HEK293T (cell line): ENCODE data around the gene CDH12.
A peak's percentile ranks its signal among the peaks of the same experiment; 100 is the strongest.

Experiments used
- CTCF ChIA-PET: fragments of 350-600 bp; formaldehyde crosslinking; extraction: SDS; loops from one replicate; lab custom pipeline; 2021; ENCODE audit warnings: antibody characterized with exemption, inconsistent platforms; lab: Yijun Ruan, JAX
- POLR2A ChIA-PET: fragments of 350-600 bp; formaldehyde crosslinking; extraction: SDS; loops from one replicate; lab custom pipeline; 2020; ENCODE audit warnings: antibody characterized with exemption, inconsistent platforms; lab: Yijun Ruan, JAX
- DNase-seq: peaks from one replicate; pipeline ENCODE4 v3.0.0; 2012; ENCODE audit warnings: mixed read lengths; ENCODE audit errors: extremely low spot score
- ARNT ChIP-seq: fragments of 450-650 bp; IDR thresholded peaks from 2 replicates; pipeline ENCODE4 v1.6.1; 2017; ENCODE audit warnings: mild to moderate bottlenecking
- BHLHE40 ChIP-seq: fragments of 450-650 bp; IDR thresholded peaks from 2 replicates; pipeline ENCODE4 v1.6.1; 2016; ENCODE audit warnings: mild to moderate bottlenecking, moderate library complexity, borderline replicate concordance
- CTBP1 ChIP-seq: fragments of 450-650 bp; IDR thresholded peaks from 2 replicates; pipeline ENCODE4 v1.6.1; 2016; ENCODE audit warnings: borderline replicate concordance
- ELF4 ChIP-seq: fragments of 450-650 bp; IDR thresholded peaks from 2 replicates; pipeline ENCODE4 v1.6.1; 2017; ENCODE audit warnings: antibody characterized with exemption
- FOXA1 ChIP-seq: fragments of 450-650 bp; IDR thresholded peaks from 2 replicates; pipeline ENCODE4 v1.6.1; 2016; ENCODE audit warnings: mild to moderate bottlenecking
- FOXK2 ChIP-seq: fragments of 450-650 bp; IDR thresholded peaks from 2 replicates; pipeline ENCODE4 v1.6.1; 2016; ENCODE audit warnings: mild to moderate bottlenecking
- FOXM1 ChIP-seq: fragments of 450-650 bp; IDR thresholded peaks from 2 replicates; pipeline ENCODE4 v1.6.1; 2017; ENCODE audit warnings: mild to moderate bottlenecking, borderline replicate concordance
- HDGF ChIP-seq: fragments of 450-650 bp; IDR thresholded peaks from 2 replicates; pipeline ENCODE4 v1.6.1; 2017; ENCODE audit warnings: antibody characterized with exemption, borderline replicate concordance
- L3MBTL2 ChIP-seq: fragments of 450-650 bp; conservative IDR thresholded peaks from 2 replicates; pipeline ENCODE4 v1.6.1; 2016; ENCODE audit warnings: mild to moderate bottlenecking
- LEF1 ChIP-seq: fragments of 450-650 bp; IDR thresholded peaks from 2 replicates; pipeline ENCODE4 v1.6.1; 2017; ENCODE audit warnings: mild to moderate bottlenecking, borderline replicate concordance
- NFRKB ChIP-seq: fragments of 450-650 bp; IDR thresholded peaks from 2 replicates; pipeline ENCODE4 v1.6.1; 2016; ENCODE audit warnings: mild to moderate bottlenecking, moderate library complexity
- PKNOX1 ChIP-seq: fragments of 450-650 bp; IDR thresholded peaks from 2 replicates; pipeline ENCODE4 v1.6.1; 2016
- SP1 ChIP-seq: fragments of 450-650 bp; IDR thresholded peaks from 2 replicates; pipeline ENCODE4 v1.6.1; 2017
- SUZ12 ChIP-seq: fragments of 450-650 bp; IDR thresholded peaks from 2 replicates; pipeline ENCODE4 v1.6.1; 2016; ENCODE audit warnings: mild to moderate bottlenecking
- TARDBP ChIP-seq: fragments of 450-650 bp; IDR thresholded peaks from 2 replicates; pipeline ENCODE4 v1.6.1; 2016
- ZNF384 ChIP-seq: fragments of 450-650 bp; IDR thresholded peaks from 2 replicates; pipeline ENCODE4 v1.6.1; 2016

Gene CDH12

GRCh38 chr5:22598796-22599195 lies 254.3 kb downstream of the CDH12 start:
- CTCF ChIA-PET, result no interaction called here
- POLR2A ChIA-PET, result no interaction called here
- TF ChIP-seq SP1 (no peak), NFRKB (no peak), FOXK2 (no peak), BHLHE40 (no peak), FOXM1 (no peak), ELF4 (no peak), LEF1 (no peak), SUZ12 (no peak), CTBP1 (no peak), FOXA1 (no peak), HDGF (no peak), ZNF384 (no peak), ARNT (no peak), PKNOX1 (no peak), TARDBP (no peak)
- DNase-seq, result no peak

GRCh38 chr5:22596404-22596970 lies 256.7 kb downstream of the CDH12 start:
- ChIA-PET POLR2A (no interaction called here), CTCF (no interaction called here)
- no peak for TF ChIP-seq PKNOX1
- TF ChIP-seq HDGF, result no peak
- no peak for DNase-seq

- POLR2A ChIA-PET, result no interaction called here
- CTCF ChIA-PET, result no interaction called here
- no peak for DNase-seq
- no peak for TF ChIP-seq BHLHE40
These were observed 258.7 kb downstream of the CDH12 start for GRCh38 chr5:22594491-22594890.

GRCh38 chr5:22593592-22593991 lies 259.6 kb downstream of the CDH12 start:
- ChIA-PET CTCF (no interaction called here), POLR2A (no interaction called here)
- DNase-seq, result no peak
- TF ChIP-seq FOXM1 (no peak), BHLHE40 (no peak), FOXA1 (no peak), SP1 (no peak), ELF4 (no peak), HDGF (no peak), CTBP1 (no peak), NFRKB (no peak), LEF1 (no peak), PKNOX1 (no peak), ZNF384 (no peak), TARDBP (no peak), ARNT (no peak), L3MBTL2 (no peak), SUZ12 (no peak), FOXK2 (no peak)

- DNase-seq, result no peak
- CTCF ChIA-PET, result no interaction called here
- POLR2A ChIA-PET, result no interaction called here
- TF ChIP-seq NFRKB (no peak), SUZ12 (no peak), FOXA1 (no peak), ARNT (no peak), FOXM1 (no peak)
These were observed 261.7 kb downstream of the CDH12 start for GRCh38 chr5:22591461-22591860.

GRCh38 chr5:22590677-22591268 lies 262.4 kb downstream of the CDH12 start:
- TF ChIP-seq FOXA1, result no peak
- TF ChIP-seq L3MBTL2, result no peak
- TF ChIP-seq TARDBP, result no peak
- TF ChIP-seq PKNOX1, result 0 out of 2 replicates have a peak, but pooled peaks have one; percentile 4
- POLR2A ChIA-PET, result no interaction called here
- CTCF ChIA-PET, result no interaction called here
- DNase-seq, result no peak

GRCh38 chr5:22577711-22578110 lies 275.4 kb downstream of the CDH12 start:
- DNase-seq, result no peak
- CTCF ChIA-PET, result no interaction called here
- POLR2A ChIA-PET, result no interaction called here
- TF ChIP-seq SUZ12 (no peak), SP1 (no peak), ARNT (no peak), HDGF (no peak), FOXK2 (no peak), NFRKB (no peak), FOXA1 (no peak), LEF1 (no peak), FOXM1 (no peak), BHLHE40 (no peak), PKNOX1 (no peak), L3MBTL2 (no peak), ZNF384 (no peak), ELF4 (no peak), CTBP1 (no peak), TARDBP (no peak)
